GM19463 (cell line): ENCODE results near the gene ZBTB7C.

Experiments used
- ATAC-seq: cut with Tn5 transposase; IDR thresholded peaks from one replicate; pipeline ENCODE4 v1.9.1; 2021; ENCODE audit warnings: mild to moderate bottlenecking, moderate library complexity; ENCODE audit not compliant: unreplicated experiment

Gene ZBTB7C

DNA sequence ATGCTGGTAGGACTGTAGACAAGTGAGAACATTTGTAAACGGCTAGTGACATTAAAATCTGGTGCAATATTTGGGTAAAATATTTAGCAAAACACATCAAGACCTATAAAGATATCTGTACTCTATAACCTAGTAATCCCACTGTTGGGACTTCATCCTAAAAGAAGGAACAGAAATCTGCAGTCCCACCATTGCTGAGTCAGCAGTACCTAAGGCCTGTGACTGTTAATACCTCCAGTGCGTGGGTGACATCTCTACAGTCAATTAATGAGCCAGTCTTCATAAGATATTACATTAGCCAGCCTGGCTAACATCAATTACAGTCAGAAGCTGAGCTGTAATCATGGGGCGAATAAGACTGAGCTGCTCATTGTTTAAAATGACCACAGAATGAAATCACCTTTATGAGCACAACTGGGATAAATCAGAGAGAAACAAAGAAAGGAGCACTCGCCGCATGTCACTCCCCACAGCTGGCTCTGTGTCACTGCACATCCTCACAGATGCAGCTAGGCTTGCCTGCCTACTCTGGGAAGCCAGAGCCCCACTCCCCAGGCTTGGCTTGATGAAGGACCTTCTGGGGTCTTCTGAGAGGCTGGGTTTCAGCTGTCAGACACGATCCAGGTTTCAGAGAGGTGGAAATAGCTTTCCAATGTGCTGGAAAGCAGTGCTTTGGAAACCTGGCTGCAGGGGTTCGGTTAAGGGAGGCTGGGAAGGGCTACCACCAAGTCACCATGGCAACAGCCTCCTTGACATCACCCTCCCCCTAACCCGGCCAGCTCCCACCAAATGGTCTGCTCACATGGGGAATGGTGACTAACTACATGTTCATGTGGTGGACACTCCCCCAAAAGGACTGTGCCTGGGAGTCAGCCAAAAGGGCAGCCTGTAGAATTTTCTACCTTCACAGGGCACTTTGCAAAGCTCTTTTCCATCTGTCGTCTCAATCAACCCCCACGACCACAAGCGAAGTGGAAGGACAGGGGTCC, 145.0 kb downstream of the ZBTB7C start:
- no peak for ATAC-seq

DNA sequence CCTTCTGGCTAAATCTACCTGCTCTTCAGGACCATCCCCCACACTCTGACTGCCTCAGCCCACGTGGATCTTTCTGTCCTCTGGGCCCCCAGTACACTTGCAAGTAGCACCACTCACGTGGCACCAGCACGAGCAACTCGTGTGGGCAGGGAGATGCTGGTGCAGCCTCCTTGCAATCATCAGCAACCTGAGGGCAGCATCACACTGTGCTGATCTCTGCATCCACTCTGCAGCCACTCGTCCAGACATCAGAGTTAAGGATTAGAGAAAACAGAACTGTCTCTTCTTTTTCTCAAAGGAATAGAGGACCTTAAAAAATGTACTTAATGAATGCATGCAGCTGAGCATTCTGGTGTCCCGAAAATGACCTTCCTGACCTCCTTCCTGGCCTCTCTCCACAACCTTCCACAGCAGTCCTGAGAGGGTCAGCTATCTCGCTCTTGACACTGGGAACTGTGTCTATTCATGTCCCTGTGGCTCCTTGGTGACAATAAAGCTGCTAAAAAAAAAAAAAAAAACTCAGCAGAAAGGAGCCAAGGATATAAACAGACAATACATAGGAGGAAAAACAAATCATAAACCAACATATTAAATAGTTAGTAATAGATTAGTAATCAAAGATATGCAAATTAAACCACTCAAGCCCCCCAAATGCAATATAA, 145.9 kb downstream of the ZBTB7C start:
- ATAC-seq: no peak

DNA sequence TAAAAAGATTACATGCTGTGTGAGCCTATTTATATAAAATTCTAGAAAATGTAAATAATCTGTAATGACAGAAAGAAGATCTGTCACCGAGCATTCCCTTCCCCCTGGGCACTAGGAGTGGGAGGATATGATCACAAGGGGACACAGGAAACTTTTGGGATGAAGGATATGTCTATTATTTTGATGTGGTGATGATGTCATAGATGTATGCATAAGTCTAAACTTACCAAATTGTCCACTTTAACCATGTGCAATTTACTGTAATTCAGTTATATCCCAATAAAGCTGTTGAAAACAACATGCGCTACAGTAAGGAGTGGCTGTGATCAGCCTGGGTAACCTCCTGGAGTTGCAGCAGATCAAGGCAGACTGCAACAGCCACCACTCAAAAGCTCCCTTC, 148.9 kb downstream of the ZBTB7C start:
- ATAC-seq: no peak

DNA sequence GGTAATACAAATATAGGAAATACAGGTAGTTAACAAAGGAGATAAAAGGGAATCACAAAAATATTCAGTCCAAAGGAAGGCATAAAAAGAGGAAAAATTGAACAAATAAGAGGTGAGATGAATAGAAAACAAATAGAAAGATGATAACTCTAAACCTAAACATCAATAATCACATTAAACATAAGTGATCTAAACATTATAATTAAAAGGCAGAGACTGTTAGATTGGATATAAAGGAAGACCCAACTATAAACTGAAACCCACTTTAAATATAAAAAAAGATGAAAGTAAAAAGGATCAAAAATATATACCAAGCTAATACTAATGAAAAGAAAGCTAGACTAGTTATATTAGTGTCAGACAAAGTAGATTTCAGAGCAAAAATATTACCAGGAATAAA, 152.3 kb downstream of the ZBTB7C start:
- ATAC-seq: no peak

DNA sequence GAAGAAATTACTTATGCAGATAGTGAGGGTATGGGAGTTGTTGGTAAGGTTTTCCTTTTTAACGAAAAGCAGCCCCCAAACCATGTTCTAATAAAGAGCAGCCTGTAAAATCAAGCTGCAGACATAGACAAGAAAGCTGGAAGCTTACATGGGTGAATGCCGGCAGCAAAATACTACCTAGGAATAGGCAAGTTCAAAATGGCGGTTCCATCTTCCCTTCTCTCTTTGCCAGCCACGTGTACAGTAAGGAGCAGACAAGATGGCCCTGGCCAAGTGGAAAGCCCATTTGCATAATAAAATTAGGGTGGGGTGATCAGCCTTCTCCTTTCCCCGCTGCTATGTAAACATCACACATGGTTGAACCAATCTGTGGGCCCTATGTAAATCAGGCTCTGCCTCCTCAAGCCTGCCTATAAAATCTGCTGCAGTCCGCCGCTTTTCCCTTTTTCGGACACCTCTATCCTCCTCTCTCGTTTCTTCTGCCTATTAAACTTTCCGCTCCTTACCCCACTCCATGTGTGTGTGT, 155.0 kb downstream of the ZBTB7C start:
- ATAC-seq: no peak

DNA sequence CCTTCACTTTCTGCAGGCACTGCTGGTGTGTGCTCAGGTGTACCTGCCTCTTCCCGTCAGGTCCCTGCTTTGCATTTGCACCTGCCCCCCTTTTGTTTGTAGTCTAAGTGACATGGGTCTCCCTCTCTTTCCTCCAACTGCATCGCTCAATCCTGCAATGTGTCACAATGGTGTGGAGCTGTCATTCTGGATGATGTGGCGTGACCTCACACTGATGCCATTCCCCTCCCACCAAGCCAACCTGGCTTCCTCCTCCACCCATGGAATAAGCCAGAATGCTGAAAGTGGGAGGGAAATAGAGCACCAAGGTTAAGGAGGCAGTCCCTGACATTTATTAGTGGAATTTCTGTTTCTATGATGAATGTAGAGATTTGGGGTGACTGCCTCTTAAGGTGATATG, 156.7 kb downstream of the ZBTB7C start:
- ATAC-seq: no peak

DNA sequence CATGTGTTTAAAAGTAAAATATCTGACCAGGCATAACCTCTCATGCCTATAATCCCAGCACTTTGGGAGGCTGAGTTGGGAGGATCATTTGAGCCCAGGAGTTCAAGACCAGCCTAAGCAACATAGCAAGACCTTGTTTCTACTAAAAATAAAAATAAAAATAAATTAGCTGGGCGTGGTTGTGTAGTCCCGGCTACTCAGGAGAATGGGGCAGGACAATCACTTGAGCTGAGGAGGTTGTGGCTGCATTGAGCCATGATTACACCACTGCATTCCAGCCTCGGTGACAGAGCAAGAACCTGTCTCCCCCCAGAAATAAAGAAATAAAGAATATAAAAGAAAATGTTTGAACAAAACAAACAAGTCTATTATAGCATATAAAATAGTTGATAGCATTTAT, 158.3 kb downstream of the ZBTB7C start:
- ATAC-seq: no peak

DNA sequence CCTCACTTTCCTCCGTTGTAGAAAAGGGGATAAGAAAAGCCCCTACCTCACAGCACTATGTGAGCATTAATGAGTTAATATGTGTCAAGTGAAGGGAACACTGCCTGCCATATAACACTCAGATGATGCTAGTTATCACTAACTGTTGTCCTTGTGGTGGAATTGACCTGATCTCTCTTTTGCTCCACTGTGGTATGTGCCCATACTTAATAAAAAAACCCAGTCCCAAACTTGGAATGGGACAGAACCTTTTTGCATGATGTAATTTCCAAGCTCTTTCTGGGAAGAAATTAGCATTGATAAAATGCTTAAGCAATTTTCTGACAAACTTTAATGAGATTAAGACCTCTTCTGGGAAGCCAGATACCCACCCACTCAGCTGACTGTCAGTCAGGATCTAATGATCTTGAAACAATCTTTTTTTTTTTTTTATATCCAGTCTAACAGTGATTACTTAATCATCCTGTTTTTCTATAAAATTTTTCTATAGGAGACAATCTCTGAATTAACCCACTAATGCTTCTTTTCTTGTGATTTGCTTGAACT, 158.7 kb downstream of the ZBTB7C start:
- no peak for ATAC-seq

DNA sequence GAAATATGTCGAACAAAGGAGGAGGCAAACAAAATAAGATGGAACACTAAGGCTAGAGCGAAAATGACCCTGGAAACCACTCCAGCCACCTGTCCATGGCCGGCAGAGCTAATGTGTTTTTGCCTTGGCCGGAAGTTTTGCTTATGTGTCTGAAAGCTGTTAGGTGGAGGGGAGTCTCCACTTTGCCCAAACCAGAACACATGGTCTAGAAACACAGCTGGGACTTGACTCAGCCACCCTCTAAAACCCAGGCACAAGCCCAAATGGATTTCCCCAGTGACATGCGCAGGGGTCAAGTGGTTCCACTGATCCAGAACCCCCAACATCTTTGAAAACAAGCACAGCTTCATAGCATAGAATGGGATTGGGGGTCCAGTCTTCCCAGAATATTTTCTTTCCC, 159.3 kb downstream of the ZBTB7C start:
- no peak for ATAC-seq

DNA sequence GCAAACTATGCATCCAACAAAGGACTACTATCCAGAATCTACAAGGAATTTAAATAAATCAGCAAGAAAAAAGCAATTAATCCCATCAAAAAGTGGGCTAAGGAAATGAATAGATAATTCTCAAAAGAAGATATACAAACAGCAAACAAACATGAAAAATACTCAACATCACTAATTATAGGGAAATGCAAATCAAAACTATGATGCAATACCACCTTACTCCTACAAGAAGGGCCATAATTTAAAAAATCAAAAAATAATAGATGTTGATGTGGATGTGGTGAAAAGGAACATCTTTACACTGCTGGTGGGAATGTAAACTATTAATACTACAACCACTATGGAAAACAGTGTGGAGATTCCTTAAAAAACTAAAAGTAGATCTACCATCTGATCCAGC, 164.7 kb downstream of the ZBTB7C start:
- ATAC-seq: no peak

DNA sequence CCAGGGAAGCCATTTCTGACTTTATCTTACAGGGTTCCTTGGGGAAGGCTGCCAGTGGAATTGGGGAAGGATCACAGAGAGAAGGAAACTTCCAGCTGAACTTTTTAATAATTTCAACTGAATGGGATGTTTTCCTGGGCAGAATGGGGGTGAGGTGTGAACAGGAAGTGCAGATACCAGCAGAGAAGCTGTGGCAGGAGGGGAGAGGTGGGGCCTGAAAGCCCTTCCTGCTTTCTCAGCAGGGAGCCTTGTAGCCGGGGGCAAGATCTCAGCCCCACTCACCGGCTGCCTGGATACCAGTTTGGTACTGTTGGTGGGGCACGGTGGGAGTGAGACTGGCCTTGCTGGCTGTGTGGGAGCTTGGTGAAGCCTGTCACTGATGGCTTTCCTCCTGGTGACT, 170.5 kb downstream of the ZBTB7C start:
- no peak for ATAC-seq

DNA sequence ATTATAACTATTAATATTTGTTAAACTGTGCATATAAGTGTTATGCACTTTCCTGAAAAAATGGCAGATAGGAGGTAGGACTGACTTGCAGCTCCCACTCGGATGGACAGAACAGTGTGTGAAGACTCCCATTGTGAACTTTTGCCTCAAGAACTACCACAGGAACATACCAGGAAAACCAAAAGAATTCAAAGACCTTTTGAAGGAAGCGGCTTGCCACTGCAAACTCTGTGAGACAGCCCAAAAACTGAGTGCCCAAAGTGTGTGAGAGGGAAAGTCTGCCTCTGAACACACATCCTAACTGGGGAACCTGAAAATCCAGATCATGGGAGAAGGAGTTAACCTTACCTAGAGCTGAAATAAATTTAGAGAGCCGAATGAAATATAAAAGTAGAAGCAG, 171.0 kb downstream of the ZBTB7C start:
- no peak for ATAC-seq

DNA sequence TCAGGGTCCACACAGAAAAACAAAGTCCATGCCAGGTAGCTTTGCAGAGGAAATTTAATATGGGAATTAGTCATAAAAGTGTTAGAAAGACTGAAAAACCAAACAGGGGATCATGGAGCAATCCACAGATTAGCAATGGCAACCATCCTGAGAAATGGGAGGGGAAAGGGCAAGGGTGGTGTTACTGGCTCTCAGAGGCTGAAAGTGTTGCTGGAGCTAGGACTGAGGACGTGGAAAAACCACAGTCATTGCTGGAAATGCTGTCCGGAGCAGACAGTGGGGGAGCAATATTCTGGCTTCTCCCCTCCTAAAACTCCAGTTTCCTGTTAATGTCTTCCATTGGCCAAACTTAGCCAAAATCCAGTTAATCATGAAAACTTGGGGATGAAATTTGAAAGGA, 172.4 kb downstream of the ZBTB7C start:
- ATAC-seq: no peak

DNA sequence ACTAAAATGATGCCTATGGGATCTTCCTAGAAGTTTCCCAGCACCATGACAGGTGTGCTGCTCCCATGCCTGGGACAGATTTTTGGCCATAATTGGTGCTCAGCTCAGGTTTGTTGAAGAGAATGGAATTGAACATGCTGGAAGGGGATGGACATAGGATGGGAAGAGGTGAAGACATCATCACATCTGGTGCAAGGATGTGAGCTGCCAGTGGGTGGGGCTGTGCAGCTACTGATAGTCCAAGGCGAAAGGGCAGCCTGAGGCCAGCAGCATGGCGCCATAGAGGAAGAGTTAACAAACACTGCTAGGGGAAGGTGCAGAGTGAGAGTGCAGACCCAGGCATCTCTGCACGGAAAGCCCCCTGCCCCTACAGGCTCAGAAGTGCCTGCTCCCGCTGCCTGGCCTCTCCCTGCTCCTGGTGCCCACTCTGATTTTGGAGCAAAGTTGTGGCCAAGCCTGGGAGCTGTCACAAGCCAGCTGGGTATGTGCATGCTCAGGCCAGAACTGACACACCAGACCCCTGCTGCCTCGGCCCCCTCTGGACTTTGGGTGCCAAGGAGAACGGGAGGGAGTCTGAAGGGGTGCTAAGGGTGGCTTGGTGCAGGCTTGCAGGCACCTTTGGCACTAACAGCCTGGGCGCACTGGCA, 178.6 kb downstream of the ZBTB7C start:
- ATAC-seq: no peak

DNA sequence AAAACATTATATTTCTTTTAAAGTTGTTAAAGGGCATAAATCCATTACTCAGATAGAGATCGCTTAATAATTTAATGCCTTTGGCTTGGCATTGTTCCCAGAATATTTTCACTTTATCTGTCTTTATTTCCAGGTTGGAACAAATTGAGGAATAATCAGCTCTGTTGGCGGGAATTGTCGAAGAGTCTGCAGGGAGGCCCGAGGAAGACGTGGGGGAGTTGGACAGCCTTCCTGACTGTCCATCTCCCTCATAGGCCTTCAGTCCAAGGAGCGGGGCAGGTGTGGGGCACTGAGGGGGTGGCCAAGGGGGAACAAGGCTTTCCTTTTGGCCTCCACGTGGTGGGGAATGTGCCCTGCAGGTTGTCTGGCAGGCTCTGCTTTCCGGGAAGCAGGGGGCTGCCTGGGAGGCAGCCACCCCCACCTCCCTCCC, 179.6 kb downstream of the ZBTB7C start:
- no peak for ATAC-seq

DNA sequence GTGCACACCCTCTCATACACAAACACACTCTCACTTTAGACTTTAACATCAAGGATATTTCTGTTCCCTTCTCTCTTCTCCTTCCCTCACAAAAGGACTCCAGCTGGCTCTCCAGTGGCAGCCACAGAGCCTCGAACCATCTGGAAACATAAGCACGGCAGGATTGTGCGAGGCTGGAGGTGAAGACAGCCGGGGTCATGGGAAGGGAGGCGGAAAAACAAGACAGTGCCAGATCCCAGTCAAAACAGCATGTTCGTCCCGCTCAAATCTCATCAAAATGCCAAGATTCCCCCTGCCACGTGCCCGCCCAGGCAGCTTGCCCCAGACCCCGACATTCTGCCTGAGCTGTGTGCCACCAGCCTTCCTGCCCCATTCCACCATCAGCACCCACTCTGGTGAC, 180.3 kb downstream of the ZBTB7C start:
- ATAC-seq: no peak

DNA sequence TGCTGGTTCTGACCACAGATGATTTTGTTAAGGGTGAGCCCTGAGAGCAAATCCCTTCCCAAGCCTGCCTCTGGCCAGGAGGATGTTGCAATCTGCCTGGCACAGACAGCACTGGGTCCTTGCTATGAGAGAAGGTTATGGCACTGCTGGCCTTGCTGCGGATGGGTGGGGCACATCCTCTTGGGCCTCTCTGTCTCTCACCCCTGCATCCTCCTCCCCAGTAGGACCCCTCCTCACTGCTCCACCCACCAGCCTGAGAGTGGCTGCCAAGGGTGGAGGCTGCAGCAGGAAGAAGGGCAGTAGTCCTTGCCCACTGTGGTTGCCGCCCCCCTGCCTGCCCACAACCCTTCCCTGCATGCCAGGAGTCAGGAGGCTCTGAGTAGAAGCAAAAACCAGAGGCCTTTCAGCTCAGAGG, 180.9 kb downstream of the ZBTB7C start:
- ATAC-seq: no peak

DNA sequence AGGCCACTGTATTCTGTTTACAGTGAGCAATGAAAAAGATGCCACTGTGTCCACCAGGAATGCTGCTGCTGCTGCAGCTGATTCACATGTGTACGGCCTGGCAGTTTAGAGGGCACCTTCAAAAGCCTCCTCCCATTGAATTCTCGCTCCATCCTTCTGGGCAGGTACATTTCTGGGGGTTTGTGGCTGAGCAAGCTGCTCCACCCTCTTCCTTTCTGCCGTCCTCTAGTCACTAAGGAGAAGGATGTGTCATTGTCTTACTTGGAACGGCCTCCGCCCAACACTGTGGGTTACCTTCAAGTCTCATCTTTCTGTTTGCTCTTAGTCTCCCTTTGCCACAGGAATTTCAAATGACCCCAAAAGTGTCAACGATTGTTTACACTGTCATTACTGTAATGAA, 182.0 kb downstream of the ZBTB7C start:
- ATAC-seq: no peak

DNA sequence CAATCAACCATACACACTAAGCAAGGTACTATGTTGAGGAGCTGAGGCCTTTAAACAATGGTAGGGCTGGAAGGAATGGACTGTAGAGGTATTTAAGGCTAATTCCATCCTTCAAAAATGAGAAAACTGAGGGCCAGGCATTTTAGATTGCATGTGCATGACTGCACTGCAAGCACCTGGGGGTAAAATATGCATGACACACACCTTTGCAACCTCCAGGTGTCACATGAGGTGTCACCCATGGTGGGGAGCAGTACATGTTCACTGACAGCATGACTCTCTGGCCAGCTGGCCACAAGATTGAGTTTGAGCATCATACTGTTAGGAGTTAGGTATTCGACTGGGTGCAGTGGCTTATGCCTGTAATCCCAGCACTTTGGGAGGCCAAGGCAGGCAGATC, 182.8 kb downstream of the ZBTB7C start:
- no peak for ATAC-seq

DNA sequence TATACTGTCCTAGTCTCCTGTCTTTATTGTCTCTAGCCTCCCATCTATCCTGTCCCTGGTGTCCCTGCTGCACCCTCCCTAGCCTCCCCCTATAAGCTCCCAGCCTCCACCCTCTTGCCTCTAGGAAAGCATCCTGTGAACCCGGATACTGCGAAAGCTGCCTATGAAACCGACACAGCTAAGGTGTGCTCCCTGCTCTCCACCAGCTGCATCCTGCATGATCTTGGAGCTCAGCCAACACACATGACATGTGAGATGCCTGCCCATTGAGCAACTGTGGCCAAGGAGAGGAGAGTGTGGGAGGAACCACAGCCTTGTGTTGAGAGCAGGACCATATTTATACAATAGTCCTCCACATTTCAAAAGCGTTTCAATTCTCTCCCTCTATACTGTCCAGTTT, 187.1 kb downstream of the ZBTB7C start:
- ATAC-seq: peak; percentile 79

DNA sequence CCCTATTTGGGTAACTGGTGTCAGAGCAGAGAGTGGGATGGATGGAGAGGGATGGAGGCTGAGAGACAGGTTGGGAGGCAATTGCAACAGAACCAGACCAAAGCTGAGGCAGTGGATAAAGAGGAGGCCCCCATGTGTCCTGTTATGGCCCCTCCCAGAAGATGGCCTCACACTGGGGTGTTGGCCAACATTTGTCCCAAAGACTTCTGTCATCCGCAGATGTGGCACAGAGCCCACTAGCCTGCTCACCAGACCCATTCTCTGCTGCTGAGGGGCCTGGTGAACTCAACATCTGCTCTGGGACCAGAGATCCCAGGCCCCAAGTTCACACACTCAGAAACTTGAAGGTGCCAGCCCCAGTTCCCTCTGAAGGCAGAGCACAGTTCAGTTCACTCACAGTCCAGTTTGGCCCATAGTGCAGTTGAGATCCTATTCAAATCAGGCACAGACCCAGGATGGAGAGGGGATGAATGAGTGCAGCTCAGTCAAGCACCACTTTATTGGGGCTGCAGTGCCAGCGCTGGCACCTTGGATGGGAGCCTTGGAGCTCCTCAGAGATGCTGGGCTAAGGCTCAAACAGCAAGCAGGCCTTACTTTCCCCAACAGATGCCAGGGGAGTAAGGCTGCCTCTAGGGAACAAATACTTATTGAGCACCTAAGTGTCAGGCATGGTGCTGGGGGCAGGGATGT, 189.2 kb downstream of the ZBTB7C start:
- ATAC-seq: no peak
